K562 (cell line): ENCODE measurements around the gene PSMB10.

Experiments used
- CTCF ChIP-seq, 3 experiments: IDR thresholded peaks in 2 of 3; conservative IDR thresholded peaks in 1 of 3; 2 replicates each; pipeline ENCODE4 v1.5.1; 2011 to 2012; ENCODE audit warnings: low read length in 3 of 3, mild to moderate bottlenecking in 3 of 3, control low read depth in 2 of 3, improper control_type of control experiment in 1 of 3, inconsistent platforms in 1 of 3, low read depth in 1 of 3, mixed read lengths in 1 of 3, moderate library complexity in 1 of 3; ENCODE audit not compliant: insufficient read depth in 2 of 3
- E2F1 ChIP-seq: sonication (generic); formaldehyde crosslinking; IDR thresholded peaks from 2 replicates; pipeline ENCODE4 v1.8.1; 2023; ENCODE audit warnings: mild to moderate bottlenecking, missing genetic modification reagents, moderate library complexity
- EP300 ChIP-seq: IDR thresholded peaks from 2 replicates; pipeline ENCODE4 v1.6.1; 2012; ENCODE audit warnings: low read length, improper control_type of control experiment
- FIP1L1 ChIP-seq: fragments of 200-400 bp; formaldehyde crosslinking; IDR thresholded peaks from 2 replicates; pipeline ENCODE4 v1.6.1; 2018; ENCODE audit warnings: mild to moderate bottlenecking, low read depth, low read length; ENCODE audit not compliant: poor library complexity, severe bottlenecking
- MYNN ChIP-seq, 2 experiments: sonication (generic); formaldehyde crosslinking in 1 of 2; IDR thresholded peaks; 2 replicates each; pipeline versions ENCODE4 v1.5.0 to v1.6.1; 2016 to 2020; ENCODE audit warnings: antibody characterized with exemption in 1 of 2, missing genetic modification reagents in 1 of 2

- TF ChIP-seq E2F1 (no peak), FIP1L1 (no peak), CTCF (IDR thresholded peaks at IDR 0.05 in 2 of 3, conservative IDR thresholded peaks at IDR 0.05 in 1 of 3; ENCODE audit: insufficient read depth in 2 of 3, low read depth in 1 of 3, low read length in 3 of 3) (0 out of 6 replicates have a peak, but pooled peaks of 1 of the 3 experiments have one; percentile 1), EP300 (no peak), MYNN (IDR thresholded peaks at IDR 0.05) (no peak), MYNN (CRISPR knock-in tag; IDR thresholded peaks at IDR 0.05) (no peak)
Observed at GRCh38 chr16:67932462-67932840, 4.2 kb downstream of the PSMB10 start.
